DOHH2 (cell line): ENCODE data around the gene PGM2.
"Not testable (repeated sequence)": the region's sequence is repeated elsewhere in the genome, so short reads cannot be mapped to it uniquely, and the experiment has no call there.

ENCODE experiments used
- H3F3A ChIP-seq: fragments of 200-600 bp; sonication (generic), shearing (Covaris generic); 2 replicates; pipeline ENCODE4 v1.6.0; 2016; ENCODE audit warnings: antibody characterized with exemption, mild to moderate bottlenecking; ENCODE audit not compliant: control insufficient read depth, insufficient read depth
- H3K27ac ChIP-seq: fragments of 200-600 bp; sonication (generic); 2 replicates; pipeline ENCODE4 v1.5.1; 2014; ENCODE audit warnings: low read depth, mild to moderate bottlenecking, low read length, moderate library complexity
- H3K27me3 ChIP-seq: fragments of 200-600 bp; sonication (generic); 2 replicates; pipeline ENCODE4 v1.6.1; 2014; ENCODE audit warnings: mild to moderate bottlenecking, low read length, mixed read lengths; ENCODE audit not compliant: control insufficient read depth
- H3K36me3 ChIP-seq: fragments of 200-600 bp; sonication (generic); 2 replicates; pipeline ENCODE4 v1.6.1; 2014; ENCODE audit warnings: mild to moderate bottlenecking, low read length, moderate library complexity, mixed read lengths; ENCODE audit not compliant: control insufficient read depth
- H3K4me1 ChIP-seq: fragments of 200-600 bp; sonication (generic); 2 replicates; pipeline ENCODE4 v1.6.1; 2014; ENCODE audit warnings: mild to moderate bottlenecking, low read length, mixed read lengths; ENCODE audit not compliant: control insufficient read depth
- H3K4me2 ChIP-seq: fragments of 200-600 bp; sonication (generic); 2 replicates; pipeline ENCODE4 v1.6.0; 2014; ENCODE audit warnings: mild to moderate bottlenecking, low read length, moderate library complexity
- H3K4me3 ChIP-seq: fragments of 200-600 bp; sonication (generic); 2 replicates; pipeline ENCODE4 v1.5.1; 2014; ENCODE audit warnings: mild to moderate bottlenecking, low read length, mixed read lengths
- H3K79me2 ChIP-seq: fragments of 200-600 bp; sonication (generic); 2 replicates; pipeline ENCODE4 v1.6.1; 2014; ENCODE audit warnings: mild to moderate bottlenecking, low read length, mixed read lengths; ENCODE audit not compliant: control insufficient read depth
- H3K9me2 ChIP-seq: fragments of 200-600 bp; sonication (generic); replicated peaks from 2 replicates; pipeline ENCODE4 v1.6.1; 2014; ENCODE audit warnings: mild to moderate bottlenecking, low read length, mixed read lengths; ENCODE audit not compliant: control insufficient read depth
- H3K9me3 ChIP-seq: fragments of 200-600 bp; sonication (generic); 2 replicates; pipeline ENCODE4 v1.6.1; 2014; ENCODE audit warnings: antibody characterized with exemption, low read length, mixed read lengths; ENCODE audit not compliant: control insufficient read depth, insufficient read depth
- H4K20me1 ChIP-seq: fragments of 200-600 bp; sonication (generic); 2 replicates; pipeline ENCODE4 v1.6.0; 2014; ENCODE audit warnings: low read depth, mild to moderate bottlenecking, antibody characterized with exemption, low read length, moderate library complexity; ENCODE audit not compliant: control insufficient read depth, insufficient read depth
- CTCF ChIP-seq: fragments of 200-600 bp; sonication (generic); IDR thresholded peaks from one replicate; pipeline ENCODE4 v1.5.1; 2014; ENCODE audit warnings: antibody characterized with exemption, mild to moderate bottlenecking, low read depth, low read length; ENCODE audit not compliant: poor library complexity, severe bottlenecking
- EZH2phosphoT487 ChIP-seq: fragments of 200-600 bp; sonication (generic); IDR thresholded peaks from 2 replicates; pipeline ENCODE4 v1.6.1; 2017; ENCODE audit warnings: borderline replicate concordance, mild to moderate bottlenecking, antibody characterized with exemption, low read length, moderate library complexity, mixed read lengths

Gene PGM2

GRCh38 chr4:37816719-37817118, 9.8 kb upstream of the PGM2 start:
- Histone ChIP-seq H3K36me3 (no peaks in the 10 kb centered on the region), H3K79me2 (no peaks in the 10 kb centered on the region), H3K27me3 (peaks cover 7% of the 10 kb centered on the region), H3K4me3 (no peak overlapping the region), H4K20me1 (no peaks in the 10 kb centered on the region), H3K27ac (no peak overlapping the region), H3K9me2 (no peaks in the 10 kb centered on the region), H3K4me2 (no peak overlapping the region), H3K9me3 (no peaks in the 10 kb centered on the region), H3K4me1 (no peaks in the 10 kb centered on the region), H3F3A (no peaks in the 10 kb centered on the region)
- TF ChIP-seq CTCF: no peak
- no peak for TF ChIP-seq EZH2phosphoT487

- no peaks in the 10 kb centered on the region for H4K20me1 ChIP-seq
Measured at GRCh38 chr4:37818752-37819151, 7.7 kb upstream of the PGM2 start.

GRCh38 chr4:37820458-37820857, 6.0 kb upstream of the PGM2 start:
- H3F3A ChIP-seq, H3K4me2 ChIP-seq, H4K20me1 ChIP-seq, H3K4me1 ChIP-seq, H3K9me2 ChIP-seq, H3K4me3 ChIP-seq, H3K36me3 ChIP-seq, H3K27me3 ChIP-seq, H3K79me2 ChIP-seq, H3K9me3 ChIP-seq, H3K27ac ChIP-seq: not testable (repeated sequence)

More at GRCh38 chr4:37818752-37819151, 7.7 kb upstream of the PGM2 start:
- H3K9me3 ChIP-seq: no peaks in the 10 kb centered on the region
- no peaks in the 10 kb centered on the region for H3K9me2 ChIP-seq
- no peaks in the 10 kb centered on the region for H3K4me1 ChIP-seq
- no peak overlapping the region for H3K4me2 ChIP-seq
- no peaks in the 10 kb centered on the region for H3K36me3 ChIP-seq
- H3K27ac ChIP-seq: no peak overlapping the region
- peaks cover 7% of the 10 kb centered on the region for H3K27me3 ChIP-seq
- no peaks in the 10 kb centered on the region for H3F3A ChIP-seq
- H3K4me3 ChIP-seq: no peak overlapping the region
- H3K79me2 ChIP-seq: no peaks in the 10 kb centered on the region
- TF ChIP-seq EZH2phosphoT487 (no peak), CTCF (no peak)

GRCh38 chr4:37821953-37822605, 4.4 kb upstream of the PGM2 start:
- no peaks in the 10 kb centered on the region for H3K9me2 ChIP-seq
- H3K27ac ChIP-seq: no peak overlapping the region
- H4K20me1 ChIP-seq: no peaks in the 10 kb centered on the region
- no peak for TF ChIP-seq EZH2phosphoT487
- TF ChIP-seq CTCF: no peak
- no peaks in the 10 kb centered on the region for H3F3A ChIP-seq
- no peak overlapping the region for H3K4me2 ChIP-seq
- no peak overlapping the region for H3K4me3 ChIP-seq
- H3K4me1 ChIP-seq: peaks cover 5% of the 10 kb centered on the region
- H3K27me3 ChIP-seq: no peaks in the 10 kb centered on the region
- H3K79me2 ChIP-seq: peaks cover 9% of the 10 kb centered on the region
- no peaks in the 10 kb centered on the region for H3K9me3 ChIP-seq
- H3K36me3 ChIP-seq: peaks cover 4% of the 10 kb centered on the region; the same call in 1 of the 2 replicates

- Histone ChIP-seq H3K36me3 (peaks cover 21% of the 10 kb centered on the region), H3K79me2 (peaks cover 29% of the 10 kb centered on the region), H3K4me1 (peaks cover 20% of the 10 kb centered on the region), H3K27ac (peak overlapping the region; percentile 62), H3K4me3 (peak overlapping the region; percentile 98), H3K4me2 (peak overlapping the region; percentile 87)
- H3K27me3 ChIP-seq, H4K20me1 ChIP-seq, H3K9me2 ChIP-seq, H3F3A ChIP-seq, H3K9me3 ChIP-seq: not testable (repeated sequence)
Measured at GRCh38 chr4:37825501-37825900, 985 bp upstream of the PGM2 start.
